ENCODE data around the gene ZNF655.

DNA sequence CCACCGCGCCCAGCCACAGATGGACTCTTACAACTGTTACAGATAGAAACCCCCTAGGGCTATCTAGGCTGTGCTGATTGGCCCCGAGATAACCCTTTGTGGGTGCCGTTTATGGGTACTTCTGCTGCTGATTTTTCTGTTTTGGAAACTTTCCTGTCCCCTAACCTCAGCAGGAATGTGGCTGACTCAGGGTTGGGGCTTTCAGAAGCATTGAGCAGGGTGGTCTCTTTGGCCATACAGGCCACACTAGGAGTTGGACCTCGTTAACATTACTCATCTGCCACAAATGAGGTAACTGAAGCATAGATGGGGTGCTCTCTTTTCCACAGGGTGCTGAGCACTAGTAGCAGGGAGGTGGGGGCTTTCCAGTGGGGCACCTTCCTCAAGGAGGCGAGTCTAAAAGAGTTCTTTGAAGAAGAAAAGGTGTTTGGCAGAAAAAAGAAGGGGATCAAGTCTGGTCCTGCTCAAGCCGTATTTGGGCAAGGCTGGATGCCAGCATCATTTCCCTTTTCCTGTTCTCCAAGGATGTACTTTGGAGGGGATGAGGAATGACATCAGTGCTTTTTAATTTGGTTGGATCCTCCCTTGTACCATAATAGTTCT is 64.8 kb downstream of the ZNF655 start:
- no peak for TF ChIP-seq MXI1 (IDR thresholded peaks at IDR 0.05; ENCODE audit: borderline replicate concordance, low read depth, low read length)
- TF ChIP-seq MAFK (IDR thresholded peaks at IDR 0.05; ENCODE audit: low read depth, low read length) = no peak
- TF ChIP-seq, protein P1, sequence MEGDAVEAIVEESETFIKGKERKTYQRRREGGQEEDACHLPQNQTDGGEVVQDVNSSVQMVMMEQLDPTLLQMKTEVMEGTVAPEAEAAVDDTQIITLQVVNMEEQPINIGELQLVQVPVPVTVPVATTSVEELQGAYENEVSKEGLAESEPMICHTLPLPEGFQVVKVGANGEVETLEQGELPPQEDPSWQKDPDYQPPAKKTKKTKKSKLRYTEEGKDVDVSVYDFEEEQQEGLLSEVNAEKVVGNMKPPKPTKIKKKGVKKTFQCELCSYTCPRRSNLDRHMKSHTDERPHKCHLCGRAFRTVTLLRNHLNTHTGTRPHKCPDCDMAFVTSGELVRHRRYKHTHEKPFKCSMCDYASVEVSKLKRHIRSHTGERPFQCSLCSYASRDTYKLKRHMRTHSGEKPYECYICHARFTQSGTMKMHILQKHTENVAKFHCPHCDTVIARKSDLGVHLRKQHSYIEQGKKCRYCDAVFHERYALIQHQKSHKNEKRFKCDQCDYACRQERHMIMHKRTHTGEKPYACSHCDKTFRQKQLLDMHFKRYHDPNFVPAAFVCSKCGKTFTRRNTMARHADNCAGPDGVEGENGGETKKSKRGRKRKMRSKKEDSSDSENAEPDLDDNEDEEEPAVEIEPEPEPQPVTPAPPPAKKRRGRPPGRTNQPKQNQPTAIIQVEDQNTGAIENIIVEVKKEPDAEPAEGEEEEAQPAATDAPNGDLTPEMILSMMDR (conservative IDR thresholded peaks at IDR 0.05; ENCODE audit: low read depth, low read length) = no peak
- TF ChIP-seq RCOR1 (IDR thresholded peaks at IDR 0.05; ENCODE audit: insufficient replicate concordance, low read length) = no peak
- no peak for TF ChIP-seq BHLHE40 (IDR thresholded peaks at IDR 0.05; ENCODE audit: low read depth, low read length)

All from IMR-90 (cell line).